ENCODE results near the gene ADCYAP1R1.

Gene ADCYAP1R1

DNA sequence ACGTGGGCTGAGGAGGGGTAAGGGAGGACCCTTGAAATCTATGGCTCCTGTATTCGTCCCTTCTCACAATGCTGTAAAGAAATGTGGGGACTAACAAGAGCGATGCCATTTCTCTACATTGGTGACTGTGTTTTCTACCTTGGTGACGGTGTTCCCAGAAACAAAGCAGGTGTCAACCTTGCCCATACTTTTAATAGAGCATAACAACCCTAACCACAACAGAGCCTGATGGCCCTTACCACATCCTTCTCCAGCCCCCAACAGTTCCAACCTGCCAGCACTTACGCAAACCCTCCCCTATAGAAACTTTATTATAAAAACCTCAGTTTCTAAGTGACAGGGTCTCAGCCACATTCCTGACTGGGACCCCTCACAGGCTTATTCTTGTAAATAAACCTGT is 28.2 kb upstream of the ADCYAP1R1 start:
- TF ChIP-seq, protein P1, sequence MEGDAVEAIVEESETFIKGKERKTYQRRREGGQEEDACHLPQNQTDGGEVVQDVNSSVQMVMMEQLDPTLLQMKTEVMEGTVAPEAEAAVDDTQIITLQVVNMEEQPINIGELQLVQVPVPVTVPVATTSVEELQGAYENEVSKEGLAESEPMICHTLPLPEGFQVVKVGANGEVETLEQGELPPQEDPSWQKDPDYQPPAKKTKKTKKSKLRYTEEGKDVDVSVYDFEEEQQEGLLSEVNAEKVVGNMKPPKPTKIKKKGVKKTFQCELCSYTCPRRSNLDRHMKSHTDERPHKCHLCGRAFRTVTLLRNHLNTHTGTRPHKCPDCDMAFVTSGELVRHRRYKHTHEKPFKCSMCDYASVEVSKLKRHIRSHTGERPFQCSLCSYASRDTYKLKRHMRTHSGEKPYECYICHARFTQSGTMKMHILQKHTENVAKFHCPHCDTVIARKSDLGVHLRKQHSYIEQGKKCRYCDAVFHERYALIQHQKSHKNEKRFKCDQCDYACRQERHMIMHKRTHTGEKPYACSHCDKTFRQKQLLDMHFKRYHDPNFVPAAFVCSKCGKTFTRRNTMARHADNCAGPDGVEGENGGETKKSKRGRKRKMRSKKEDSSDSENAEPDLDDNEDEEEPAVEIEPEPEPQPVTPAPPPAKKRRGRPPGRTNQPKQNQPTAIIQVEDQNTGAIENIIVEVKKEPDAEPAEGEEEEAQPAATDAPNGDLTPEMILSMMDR (IDR thresholded peaks at IDR 0.05; ENCODE audit: low read depth, low read length), result no peak
- DNase-seq (ENCODE audit: extremely low read depth, low read depth), result no peak

DNA sequence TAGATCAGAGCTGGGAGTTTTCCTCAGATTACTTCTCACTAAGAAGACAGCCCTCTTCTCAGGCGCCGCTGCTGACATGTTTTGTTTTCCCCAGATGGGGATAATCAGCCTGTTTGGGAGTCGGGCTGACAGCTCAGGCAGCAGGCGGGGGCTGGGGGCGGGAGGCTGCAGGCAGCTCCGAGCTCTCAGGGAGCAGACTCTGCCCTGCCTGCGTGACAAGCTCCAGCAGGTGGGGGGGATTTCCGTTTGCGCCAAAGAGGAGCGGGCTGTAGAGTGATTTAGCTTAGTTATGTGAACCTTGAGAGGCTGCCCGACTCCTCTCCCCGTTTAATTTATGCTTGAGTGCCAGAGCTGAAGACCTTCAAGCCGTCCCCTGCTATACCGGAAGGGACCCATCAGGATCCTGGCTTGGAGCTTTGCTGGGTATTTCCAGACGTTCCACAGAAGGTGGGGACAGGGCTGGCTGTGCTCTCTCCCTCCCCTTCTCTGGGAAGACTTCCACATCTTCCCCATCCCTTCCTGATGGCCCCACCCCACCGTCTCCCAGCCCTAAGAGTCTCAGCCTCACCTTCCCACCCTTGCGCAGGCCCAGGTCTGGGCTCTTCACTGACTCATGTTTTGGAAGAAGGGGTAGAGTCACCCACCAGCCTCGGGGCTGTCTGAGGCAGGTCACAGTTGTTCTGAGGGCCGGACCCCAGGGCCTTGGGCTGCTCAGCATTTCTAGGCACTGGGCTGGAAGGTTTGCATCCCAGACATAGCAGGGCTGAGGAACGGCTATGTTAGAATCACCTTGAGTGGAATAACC is 24.7 kb upstream of the ADCYAP1R1 start:
- TF ChIP-seq, protein P1 (IDR thresholded peaks at IDR 0.05; ENCODE audit: low read depth, low read length), result no peak
- no peak for DNase-seq (ENCODE audit: extremely low read depth, low read depth)

GRCh38 chr7:31028006-31028405 is 24.1 kb upstream of the ADCYAP1R1 start:
- no peak for DNase-seq (ENCODE audit: extremely low read depth, low read depth)
- TF ChIP-seq, protein P1 (IDR thresholded peaks at IDR 0.05; ENCODE audit: low read depth, low read length), result no peak

GRCh38 chr7:31028417-31028992 is 23.6 kb upstream of the ADCYAP1R1 start:
- TF ChIP-seq, protein P1 (IDR thresholded peaks at IDR 0.05; ENCODE audit: low read depth, low read length), result no peak
- DNase-seq (ENCODE audit: extremely low read depth, low read depth), result no peak

GRCh38 chr7:31029251-31030042 is 22.7 kb upstream of the ADCYAP1R1 start:
- DNase-seq (ENCODE audit: extremely low read depth, low read depth), result no peak
- TF ChIP-seq, protein P1 (IDR thresholded peaks at IDR 0.05; ENCODE audit: low read depth, low read length), result no peak

DNA sequence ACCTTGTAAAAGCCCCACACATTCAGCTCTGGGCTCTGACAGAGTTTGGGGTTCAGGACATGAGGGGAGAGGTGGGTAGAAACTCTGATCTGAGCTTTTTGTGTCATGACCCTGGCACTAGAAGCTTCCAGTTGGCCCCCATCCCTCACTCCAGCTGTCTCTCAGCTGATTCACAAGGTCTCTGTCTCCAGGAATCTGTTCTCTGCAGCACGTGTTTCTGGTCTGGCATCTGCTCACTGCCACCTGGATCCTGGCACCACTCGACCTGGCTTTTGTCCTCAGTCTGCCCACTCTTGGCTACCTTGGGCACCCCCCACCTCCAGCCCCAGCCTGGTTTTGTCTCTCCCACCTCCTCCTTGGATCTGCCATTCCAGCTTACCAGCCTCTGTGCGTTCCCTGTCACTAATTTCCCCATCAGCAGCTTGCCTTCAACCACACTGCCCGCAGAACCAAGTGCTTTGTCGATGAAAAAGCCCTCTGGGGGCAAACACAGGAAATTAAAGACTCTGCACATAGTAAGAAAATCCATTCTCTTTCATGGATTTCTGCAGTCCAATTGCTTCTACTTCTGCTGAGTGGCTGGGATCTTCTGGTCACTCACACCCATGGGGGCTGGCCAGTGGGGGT is 18.3 kb upstream of the ADCYAP1R1 start:
- DNase-seq (ENCODE audit: extremely low read depth, low read depth), result no peak
- TF ChIP-seq, protein P1 (IDR thresholded peaks at IDR 0.05; ENCODE audit: low read depth, low read length), result no peak
